WTC11 (cell line): ENCODE data around the gene RYR3. TPM values are rescaled to one million over a fixed set of nuclear protein-coding genes. Genes with fewer than 3 reads are reported as not detected.

ENCODE experiments used
- ATAC-seq: fragments of 200-7000 bp; cut with Tn5 transposase; 2 replicates; pipeline ENCODE4 v1.10.0; 2021; ENCODE audit warnings: mild to moderate bottlenecking, moderate library complexity
- CTCF ChIA-PET: fragments of 300-600 bp; sonication (Branson Sonifier 250); formaldehyde crosslinking; loops from one replicate; lab custom pipeline; 2021; ENCODE audit warnings: antibody characterized with exemption; lab: Charles Lee
- POLR2A ChIA-PET: fragments of 350-600 bp; sonication (Branson Sonifier 250); formaldehyde crosslinking; loops from one replicate; lab custom pipeline; 2021; ENCODE audit warnings: antibody characterized with exemption; lab: Charles Lee
- DNase-seq: peaks from one replicate; pipeline ENCODE4 v3.0.0; 2021; ENCODE audit warnings: low spot score
- H3K27ac Mint-ChIP-seq: 2 replicates; pipeline ENCODE4 v1.8.0; 2021; ENCODE audit warnings: mixed read lengths
- H3K27me3 Mint-ChIP-seq: 2 replicates; pipeline ENCODE4 v1.8.0; 2021; ENCODE audit warnings: low read depth, mild to moderate bottlenecking, moderate library complexity, mixed read lengths
- H3K36me3 Mint-ChIP-seq: 2 replicates; pipeline ENCODE4 v1.8.0; 2021; ENCODE audit warnings: mixed read lengths
- H3K4me1 Mint-ChIP-seq: 2 replicates; pipeline ENCODE4 v1.8.0; 2022; ENCODE audit warnings: mixed read lengths
- H3K4me3 Mint-ChIP-seq: 2 replicates; pipeline ENCODE4 v1.8.0; 2021; ENCODE audit warnings: mild to moderate bottlenecking, moderate library complexity, mixed read lengths
- H3K9me3 Mint-ChIP-seq: 2 replicates; pipeline ENCODE4 v1.8.0; 2021; ENCODE audit warnings: mixed read lengths
- CBFB ChIP-seq: sonication (generic); formaldehyde crosslinking; IDR thresholded peaks from 2 replicates; pipeline ENCODE4 v1.8.1; 2022; ENCODE audit warnings: mild to moderate bottlenecking, low read depth, missing genetic modification reagents
- GABPB1 ChIP-seq: sonication (generic); formaldehyde crosslinking; IDR thresholded peaks from 2 replicates; pipeline ENCODE4 v1.8.1; 2023; ENCODE audit warnings: mild to moderate bottlenecking, missing genetic modification reagents
- KAT7 ChIP-seq: sonication (generic); formaldehyde crosslinking; IDR thresholded peaks from 2 replicates; pipeline ENCODE4 v1.8.1; 2023; ENCODE audit warnings: missing genetic modification reagents, mild to moderate bottlenecking, borderline replicate concordance
- NR3C1 ChIP-seq: sonication (generic); formaldehyde crosslinking; conservative IDR thresholded peaks from 2 replicates; pipeline ENCODE4 v1.8.1; 2023; ENCODE audit warnings: low read depth, mild to moderate bottlenecking, missing genetic modification reagents
- OVOL2 ChIP-seq: fragments of 250-450 bp; sonication (Bioruptor Pico); IDR thresholded peaks from 2 replicates; pipeline ENCODE4 v1.9.0; 2021; ENCODE audit warnings: mild to moderate bottlenecking, borderline replicate concordance
- PRRX2 ChIP-seq: fragments of 250-450 bp; sonication (Bioruptor Pico); IDR thresholded peaks from 2 replicates; pipeline ENCODE4 v1.8.0; 2021; ENCODE audit warnings: mild to moderate bottlenecking
- TEAD4 ChIP-seq: sonication (generic); formaldehyde crosslinking; IDR thresholded peaks from 2 replicates; pipeline ENCODE4 v1.8.0; 2022; ENCODE audit warnings: mild to moderate bottlenecking, missing genetic modification reagents
- ZNF121 ChIP-seq: sonication (generic); formaldehyde crosslinking; IDR thresholded peaks from 2 replicates; pipeline ENCODE4 v1.8.0; 2023; ENCODE audit warnings: missing genetic modification reagents
- total RNA-seq: library from RNA; stranded (reverse); gene quantifications from 3 replicates; pipeline ENCODE4 v1.2.3, GENCODE V29; 2021
- TF ChIP-seq, protein P1 (sequence below): sonication (generic); formaldehyde crosslinking; IDR thresholded peaks from 2 replicates; pipeline ENCODE4 v1.8.1; 2023; ENCODE audit warnings: mild to moderate bottlenecking, missing genetic modification reagents, moderate library complexity
- TF ChIP-seq, protein P2 (sequence below): sonication (generic); formaldehyde crosslinking; IDR thresholded peaks from 2 replicates; pipeline ENCODE4 v1.8.1; 2022; ENCODE audit warnings: low read depth, mild to moderate bottlenecking, moderate library complexity, missing genetic modification reagents, borderline replicate concordance
- TF ChIP-seq, protein P3 (sequence below): sonication (generic); formaldehyde crosslinking; IDR thresholded peaks from 2 replicates; pipeline ENCODE4 v1.8.1; 2023; ENCODE audit warnings: mild to moderate bottlenecking, missing genetic modification reagents
- TF ChIP-seq, protein P4 (sequence below): fragments of 250-450 bp; sonication (Bioruptor Pico); IDR thresholded peaks from 2 replicates; pipeline ENCODE4 v1.9.0; 2021; ENCODE audit warnings: mild to moderate bottlenecking
- TF ChIP-seq, protein P5 (sequence below): sonication (generic); formaldehyde crosslinking; IDR thresholded peaks from 2 replicates; pipeline ENCODE4 v1.8.1; 2022; ENCODE audit warnings: mild to moderate bottlenecking, moderate library complexity, missing genetic modification reagents
- TF ChIP-seq, protein P6 (sequence below): fragments of 250-450 bp; sonication (Bioruptor Pico); IDR thresholded peaks from 2 replicates; pipeline ENCODE4 v1.9.0; 2021; ENCODE audit warnings: moderate library complexity, mild to moderate bottlenecking, inconsistent platforms, borderline replicate concordance
- TF ChIP-seq, protein P7 (sequence below): fragments of 250-450 bp; sonication (Bioruptor Pico); IDR thresholded peaks from 2 replicates; pipeline ENCODE4 v1.8.0; 2021; ENCODE audit warnings: mild to moderate bottlenecking
- TF ChIP-seq, protein P8 (sequence below): sonication (generic); formaldehyde crosslinking; IDR thresholded peaks from 2 replicates; pipeline ENCODE4 v1.8.0; 2023; ENCODE audit warnings: missing genetic modification reagents

RYR3 gene
- total RNA-seq, 1 experiment from 2014 or later = 1.4 TPM

DNA sequence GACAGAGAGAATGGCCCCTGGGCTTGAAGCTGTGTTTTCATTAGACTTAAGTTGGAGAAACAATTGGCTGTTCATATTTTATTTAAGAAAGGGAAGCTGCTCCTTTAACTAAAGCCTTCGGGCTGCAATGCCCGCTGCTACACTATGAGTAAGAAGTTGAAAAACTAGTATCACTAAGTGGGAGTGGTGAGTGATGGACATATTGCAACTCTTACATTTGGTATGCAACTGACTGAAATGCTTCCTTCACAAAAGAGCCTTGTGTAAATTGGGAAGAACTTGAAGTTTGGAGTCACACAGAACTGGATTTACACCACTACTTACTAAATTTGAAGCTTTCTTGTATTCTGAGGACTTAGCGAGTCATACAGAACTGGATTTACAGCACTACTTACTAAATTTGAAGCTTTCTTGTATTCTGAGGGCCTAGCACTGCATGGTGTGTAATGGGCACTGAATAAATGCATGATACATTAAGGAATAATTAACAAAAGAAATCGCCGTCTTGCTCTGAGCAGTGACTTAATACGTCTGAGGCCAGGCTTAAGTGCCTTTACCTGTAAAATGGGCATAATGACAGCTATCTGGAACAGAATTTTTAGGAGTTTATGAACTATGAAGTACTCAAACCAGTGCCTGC is 149.5 kb downstream of the RYR3 start:
- Mint-ChIP-seq H3K27me3 (peaks cover 2% of the 10 kb centered on the region; the same call in 1 of the 2 replicates), H3K36me3 (no peaks in the 10 kb centered on the region), H3K9me3 (peaks cover 4% of the 10 kb centered on the region; the same call in 1 of the 2 replicates), H3K4me1 (peaks cover 9% of the 10 kb centered on the region), H3K27ac (no peak overlapping the region), H3K4me3 (no peak overlapping the region)
- no peak for ATAC-seq
- CTCF ChIA-PET = no interaction called here
- no peak for DNase-seq
- TF ChIP-seq NR3C1 (CRISPR knock-in tag) (no peak), TEAD4 (CRISPR knock-in tag) (no peak), ZNF121 (no peak), PRRX2 (no peak), GABPB1 (CRISPR knock-in tag) (no peak), KAT7 (CRISPR knock-in tag) (no peak), CBFB (CRISPR knock-in tag) (no peak), OVOL2 (CRISPR knock-in tag) (no peak)
- TF ChIP-seq, protein P1, sequence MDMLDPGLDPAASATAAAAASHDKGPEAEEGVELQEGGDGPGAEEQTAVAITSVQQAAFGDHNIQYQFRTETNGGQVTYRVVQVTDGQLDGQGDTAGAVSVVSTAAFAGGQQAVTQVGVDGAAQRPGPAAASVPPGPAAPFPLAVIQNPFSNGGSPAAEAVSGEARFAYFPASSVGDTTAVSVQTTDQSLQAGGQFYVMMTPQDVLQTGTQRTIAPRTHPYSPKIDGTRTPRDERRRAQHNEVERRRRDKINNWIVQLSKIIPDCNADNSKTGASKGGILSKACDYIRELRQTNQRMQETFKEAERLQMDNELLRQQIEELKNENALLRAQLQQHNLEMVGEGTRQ (CRISPR knock-in tag) = no peak
- TF ChIP-seq, protein P2, sequence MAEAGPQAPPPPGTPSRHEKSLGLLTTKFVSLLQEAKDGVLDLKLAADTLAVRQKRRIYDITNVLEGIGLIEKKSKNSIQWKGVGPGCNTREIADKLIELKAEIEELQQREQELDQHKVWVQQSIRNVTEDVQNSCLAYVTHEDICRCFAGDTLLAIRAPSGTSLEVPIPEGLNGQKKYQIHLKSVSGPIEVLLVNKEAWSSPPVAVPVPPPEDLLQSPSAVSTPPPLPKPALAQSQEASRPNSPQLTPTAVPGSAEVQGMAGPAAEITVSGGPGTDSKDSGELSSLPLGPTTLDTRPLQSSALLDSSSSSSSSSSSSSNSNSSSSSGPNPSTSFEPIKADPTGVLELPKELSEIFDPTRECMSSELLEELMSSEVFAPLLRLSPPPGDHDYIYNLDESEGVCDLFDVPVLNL (CRISPR knock-in tag) = no peak
- TF ChIP-seq, protein P3, sequence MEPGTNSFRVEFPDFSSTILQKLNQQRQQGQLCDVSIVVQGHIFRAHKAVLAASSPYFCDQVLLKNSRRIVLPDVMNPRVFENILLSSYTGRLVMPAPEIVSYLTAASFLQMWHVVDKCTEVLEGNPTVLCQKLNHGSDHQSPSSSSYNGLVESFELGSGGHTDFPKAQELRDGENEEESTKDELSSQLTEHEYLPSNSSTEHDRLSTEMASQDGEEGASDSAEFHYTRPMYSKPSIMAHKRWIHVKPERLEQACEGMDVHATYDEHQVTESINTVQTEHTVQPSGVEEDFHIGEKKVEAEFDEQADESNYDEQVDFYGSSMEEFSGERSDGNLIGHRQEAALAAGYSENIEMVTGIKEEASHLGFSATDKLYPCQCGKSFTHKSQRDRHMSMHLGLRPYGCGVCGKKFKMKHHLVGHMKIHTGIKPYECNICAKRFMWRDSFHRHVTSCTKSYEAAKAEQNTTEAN (CRISPR knock-in tag) = no peak
- TF ChIP-seq, protein P4, sequence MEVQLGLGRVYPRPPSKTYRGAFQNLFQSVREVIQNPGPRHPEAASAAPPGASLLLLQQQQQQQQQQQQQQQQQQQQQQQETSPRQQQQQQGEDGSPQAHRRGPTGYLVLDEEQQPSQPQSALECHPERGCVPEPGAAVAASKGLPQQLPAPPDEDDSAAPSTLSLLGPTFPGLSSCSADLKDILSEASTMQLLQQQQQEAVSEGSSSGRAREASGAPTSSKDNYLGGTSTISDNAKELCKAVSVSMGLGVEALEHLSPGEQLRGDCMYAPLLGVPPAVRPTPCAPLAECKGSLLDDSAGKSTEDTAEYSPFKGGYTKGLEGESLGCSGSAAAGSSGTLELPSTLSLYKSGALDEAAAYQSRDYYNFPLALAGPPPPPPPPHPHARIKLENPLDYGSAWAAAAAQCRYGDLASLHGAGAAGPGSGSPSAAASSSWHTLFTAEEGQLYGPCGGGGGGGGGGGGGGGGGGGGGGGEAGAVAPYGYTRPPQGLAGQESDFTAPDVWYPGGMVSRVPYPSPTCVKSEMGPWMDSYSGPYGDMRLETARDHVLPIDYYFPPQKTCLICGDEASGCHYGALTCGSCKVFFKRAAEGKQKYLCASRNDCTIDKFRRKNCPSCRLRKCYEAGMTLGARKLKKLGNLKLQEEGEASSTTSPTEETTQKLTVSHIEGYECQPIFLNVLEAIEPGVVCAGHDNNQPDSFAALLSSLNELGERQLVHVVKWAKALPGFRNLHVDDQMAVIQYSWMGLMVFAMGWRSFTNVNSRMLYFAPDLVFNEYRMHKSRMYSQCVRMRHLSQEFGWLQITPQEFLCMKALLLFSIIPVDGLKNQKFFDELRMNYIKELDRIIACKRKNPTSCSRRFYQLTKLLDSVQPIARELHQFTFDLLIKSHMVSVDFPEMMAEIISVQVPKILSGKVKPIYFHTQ = no peak
- TF ChIP-seq, protein P5, sequence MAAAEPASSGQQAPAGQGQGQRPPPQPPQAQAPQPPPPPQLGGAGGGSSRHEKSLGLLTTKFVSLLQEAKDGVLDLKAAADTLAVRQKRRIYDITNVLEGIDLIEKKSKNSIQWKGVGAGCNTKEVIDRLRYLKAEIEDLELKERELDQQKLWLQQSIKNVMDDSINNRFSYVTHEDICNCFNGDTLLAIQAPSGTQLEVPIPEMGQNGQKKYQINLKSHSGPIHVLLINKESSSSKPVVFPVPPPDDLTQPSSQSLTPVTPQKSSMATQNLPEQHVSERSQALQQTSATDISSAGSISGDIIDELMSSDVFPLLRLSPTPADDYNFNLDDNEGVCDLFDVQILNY = no peak
- TF ChIP-seq, protein P6, sequence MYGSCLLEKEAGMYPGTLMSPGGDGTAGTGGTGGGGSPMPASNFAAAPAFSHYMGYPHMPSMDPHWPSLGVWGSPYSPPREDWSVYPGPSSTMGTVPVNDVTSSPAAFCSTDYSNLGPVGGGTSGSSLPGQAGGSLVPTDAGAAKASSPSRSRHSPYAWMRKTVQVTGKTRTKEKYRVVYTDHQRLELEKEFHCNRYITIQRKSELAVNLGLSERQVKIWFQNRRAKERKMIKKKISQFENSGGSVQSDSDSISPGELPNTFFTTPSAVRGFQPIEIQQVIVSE = no peak
- TF ChIP-seq, protein P7, sequence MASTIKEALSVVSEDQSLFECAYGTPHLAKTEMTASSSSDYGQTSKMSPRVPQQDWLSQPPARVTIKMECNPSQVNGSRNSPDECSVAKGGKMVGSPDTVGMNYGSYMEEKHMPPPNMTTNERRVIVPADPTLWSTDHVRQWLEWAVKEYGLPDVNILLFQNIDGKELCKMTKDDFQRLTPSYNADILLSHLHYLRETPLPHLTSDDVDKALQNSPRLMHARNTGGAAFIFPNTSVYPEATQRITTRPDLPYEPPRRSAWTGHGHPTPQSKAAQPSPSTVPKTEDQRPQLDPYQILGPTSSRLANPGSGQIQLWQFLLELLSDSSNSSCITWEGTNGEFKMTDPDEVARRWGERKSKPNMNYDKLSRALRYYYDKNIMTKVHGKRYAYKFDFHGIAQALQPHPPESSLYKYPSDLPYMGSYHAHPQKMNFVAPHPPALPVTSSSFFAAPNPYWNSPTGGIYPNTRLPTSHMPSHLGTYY (CRISPR knock-in tag) = no peak
- TF ChIP-seq, protein P8, sequence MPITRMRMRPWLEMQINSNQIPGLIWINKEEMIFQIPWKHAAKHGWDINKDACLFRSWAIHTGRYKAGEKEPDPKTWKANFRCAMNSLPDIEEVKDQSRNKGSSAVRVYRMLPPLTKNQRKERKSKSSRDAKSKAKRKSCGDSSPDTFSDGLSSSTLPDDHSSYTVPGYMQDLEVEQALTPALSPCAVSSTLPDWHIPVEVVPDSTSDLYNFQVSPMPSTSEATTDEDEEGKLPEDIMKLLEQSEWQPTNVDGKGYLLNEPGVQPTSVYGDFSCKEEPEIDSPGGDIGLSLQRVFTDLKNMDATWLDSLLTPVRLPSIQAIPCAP = no peak
- POLR2A ChIA-PET = no interaction called here
